GM23248 (cell line): ENCODE measurements around the gene PLD1. TPM values are rescaled to one million over a fixed set of nuclear protein-coding genes. Genes with fewer than 3 reads are reported as not detected.

Experiments used
- DNase-seq: peaks from one replicate; pipeline ENCODE4 v3.0.0-alpha.2; 2015
- H2AFZ ChIP-seq: fragments of 200-600 bp; sonication (generic); 2 replicates; pipeline ENCODE4 v1.6.1; 2016; ENCODE audit warnings: antibody characterized with exemption
- H3F3A ChIP-seq: fragments of 200-600 bp; sonication (generic); 2 replicates; pipeline ENCODE4 v1.6.1; 2016; ENCODE audit warnings: mild to moderate bottlenecking, antibody characterized with exemption, mixed run types; ENCODE audit not compliant: insufficient read depth
- H3K27ac ChIP-seq: fragments of 200-600 bp; sonication (generic); 2 replicates; pipeline ENCODE4 v1.5.1; 2016; ENCODE audit warnings: mild to moderate bottlenecking
- H3K27me3 ChIP-seq: fragments of 200-600 bp; sonication (generic); replicated peaks from 2 replicates; pipeline ENCODE4 v1.6.1; 2016; ENCODE audit warnings: mild to moderate bottlenecking; ENCODE audit not compliant: insufficient read depth
- H3K36me3 ChIP-seq: fragments of 200-600 bp; sonication (generic); 2 replicates; pipeline ENCODE4 v1.6.1; 2016; ENCODE audit warnings: low read depth, mild to moderate bottlenecking
- H3K4me1 ChIP-seq: fragments of 200-600 bp; sonication (generic); 2 replicates; pipeline ENCODE4 v1.6.1; 2016; ENCODE audit warnings: mild to moderate bottlenecking; ENCODE audit not compliant: insufficient read depth
- H3K4me2 ChIP-seq: fragments of 200-600 bp; sonication (generic); one replicate; pipeline ENCODE4 v1.6.1; 2016; ENCODE audit warnings: mild to moderate bottlenecking; ENCODE audit not compliant: unreplicated experiment
- H3K4me3 ChIP-seq: fragments of 200-600 bp; sonication (generic); 2 replicates; pipeline ENCODE4 v1.5.1; 2016; ENCODE audit warnings: mild to moderate bottlenecking
- H3K79me2 ChIP-seq: fragments of 200-600 bp; sonication (generic); 2 replicates; pipeline ENCODE4 v1.6.1; 2016; ENCODE audit warnings: mild to moderate bottlenecking; ENCODE audit not compliant: insufficient read depth
- H3K9ac ChIP-seq: fragments of 200-600 bp; sonication (generic); 2 replicates; pipeline ENCODE4 v1.6.1; 2016; ENCODE audit warnings: mild to moderate bottlenecking
- H3K9me2 ChIP-seq: fragments of 200-600 bp; sonication (generic); 2 replicates; pipeline ENCODE4 v1.6.1; 2016; ENCODE audit warnings: mixed run types, mild to moderate bottlenecking, moderate library complexity; ENCODE audit not compliant: insufficient read depth
- H3K9me3 ChIP-seq: fragments of 200-600 bp; sonication (generic); one replicate; pipeline ENCODE4 v1.6.1; 2017; ENCODE audit warnings: low read depth
- H4K20me1 ChIP-seq: fragments of 200-600 bp; sonication (generic); 2 replicates; pipeline ENCODE4 v1.6.0; 2016; ENCODE audit not compliant: insufficient read depth
- EZH2 ChIP-seq: fragments of 200-600 bp; sonication (generic); IDR thresholded peaks from 2 replicates; pipeline ENCODE4 v1.6.1; 2018; ENCODE audit warnings: antibody characterized with exemption, mild to moderate bottlenecking; ENCODE audit not compliant: insufficient read depth, poor library complexity, severe bottlenecking
- EZH2phosphoT487 ChIP-seq: fragments of 200-600 bp; sonication (generic); IDR thresholded peaks from 2 replicates; pipeline ENCODE4 v1.6.1; 2018; ENCODE audit warnings: antibody characterized with exemption, moderate library complexity, mild to moderate bottlenecking, low read depth; ENCODE audit not compliant: insufficient read depth
- WGBS, 2 experiments: methylation state at CpG; one replicate each; pipeline ENCODE4 v1.1.6; 2015 to 2017; ENCODE audit warnings: low lambda C conversion rate in 2 of 2, low coverage in 1 of 2; ENCODE audit errors: missing lambda C conversion rate in 2 of 2; 5-methylcytosine and 5-hydroxymethylcytosine counted together
- in situ Hi-C: fragments of 300-500 bp; cut with MboI; formaldehyde crosslinking; loops from 2 replicates; pipeline ENCODE4 v1.15.0; 2020
- polyA plus RNA-seq: library from polyadenylated mRNA; unstranded; fragments of >200 nt; fragmentation: Nextera tagmentation; extraction: Ambion mirVana; gene quantifications from 2 replicates; pipeline ENCODE4 v1.2.1, GENCODE V29; 2016
- total RNA-seq: library from RNA; depleted of rRNA; stranded (reverse); fragments of >200 nt; shearing (Covaris generic); gene quantifications from 2 replicates; pipeline ENCODE4 v1.2.3, GENCODE V29; 2014

The PLD1 gene
- total and polyA plus RNA-seq, 2 experiments from 2014 or later, result 3.0 to 4.6 TPM

DNA sequence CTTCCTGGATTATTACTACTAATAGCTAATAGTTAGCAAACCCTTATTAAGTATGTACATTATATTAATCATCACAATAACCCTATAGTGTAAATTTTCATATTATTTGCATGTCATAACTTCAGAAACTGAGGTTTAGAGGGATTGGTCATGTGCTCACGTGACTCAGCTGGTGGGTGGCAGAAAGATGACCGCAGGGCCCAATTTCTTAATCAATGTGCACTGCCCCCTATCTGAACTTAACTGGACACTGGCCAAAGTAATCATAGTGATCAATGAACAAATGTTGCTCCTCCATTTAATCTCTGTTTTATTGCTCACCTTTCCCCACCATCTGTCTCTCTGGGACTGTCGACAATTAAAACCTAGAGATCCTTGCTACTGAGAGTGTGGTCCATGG is 52.2 kb downstream of the PLD1 start:
- in situ Hi-C loops, result no loop called here
- Histone ChIP-seq H3F3A (peaks cover 17% of the 10 kb centered on the region), H3K4me2 (no peak overlapping the region), H3K4me1 (peaks cover 13% of the 10 kb centered on the region; the same call in 1 of the 2 replicates), H2AFZ (no peak overlapping the region), H3K4me3 (no peak overlapping the region), H3K9ac (no peak overlapping the region), H4K20me1 (no peaks in the 10 kb centered on the region), H3K27me3 (no peaks in the 10 kb centered on the region), H3K9me3 (no peaks in the 10 kb centered on the region), H3K9me2 (no peaks in the 10 kb centered on the region), H3K79me2 (no peaks in the 10 kb centered on the region), H3K36me3 (no peaks in the 10 kb centered on the region), H3K27ac (no peak overlapping the region)
- no peak for DNase-seq
- 98 to 100% methylated on average over 3 of the region's 3 CpGs for WGBS, 2 experiments
- TF ChIP-seq EZH2 (no peak), EZH2phosphoT487 (no peak)

- WGBS, 2 experiments, result 77 to 81% methylated on average over 4 of the region's 4 CpGs
- Histone ChIP-seq H4K20me1 (no peaks in the 10 kb centered on the region), H3K9me2 (no peaks in the 10 kb centered on the region), H3K4me1 (peaks cover 14% of the 10 kb centered on the region; the same call in 1 of the 2 replicates), H3K79me2 (no peaks in the 10 kb centered on the region), H3K36me3 (no peaks in the 10 kb centered on the region), H3K4me3 (no peak overlapping the region), H3F3A (peaks cover 19% of the 10 kb centered on the region), H3K9me3 (no peaks in the 10 kb centered on the region), H3K27me3 (no peaks in the 10 kb centered on the region), H3K27ac (no peak overlapping the region), H3K4me2 (no peak overlapping the region), H3K9ac (no peak overlapping the region), H2AFZ (no peak overlapping the region)
- in situ Hi-C loops, result no loop called here
- TF ChIP-seq EZH2phosphoT487 (no peak), EZH2 (no peak)
- DNase-seq, result no peak
These were observed 52.8 kb downstream of the PLD1 start for GRCh38 chr3:171757361-171758034.

DNA sequence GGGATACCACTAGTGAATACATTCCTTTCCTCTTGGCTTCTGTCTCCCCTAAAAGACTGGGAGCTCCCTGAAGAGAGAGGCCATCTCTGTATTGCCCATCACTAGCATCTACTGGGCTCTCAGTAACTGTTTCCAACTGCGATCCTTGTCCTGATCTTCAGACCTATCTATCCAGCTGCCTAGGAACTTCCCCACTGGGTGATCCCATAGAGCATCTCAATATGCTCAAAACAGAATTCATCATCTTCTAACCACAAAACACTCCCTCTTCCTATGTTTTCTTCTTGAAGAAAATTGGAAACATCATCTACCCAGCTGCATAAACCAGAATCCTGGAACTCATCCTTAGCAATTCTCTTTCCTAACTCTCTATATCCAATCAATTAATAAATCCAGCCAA is 54.6 kb downstream of the PLD1 start:
- no peaks in the 10 kb centered on the region for H4K20me1 ChIP-seq
- H3K4me3 ChIP-seq, result no peak overlapping the region
- H3K27me3 ChIP-seq, result no peaks in the 10 kb centered on the region
- peaks cover 14% of the 10 kb centered on the region; the same call in 1 of the 2 replicates for H3K4me1 ChIP-seq
- no peak overlapping the region for H3K9ac ChIP-seq
- H3K27ac ChIP-seq, result no peak overlapping the region
- no peaks in the 10 kb centered on the region for H3K36me3 ChIP-seq
- 96 to 100% methylated on average over 1 of the region's 1 CpG for WGBS, 2 experiments
- in situ Hi-C loops, result no loop called here
- TF ChIP-seq EZH2 (no peak), EZH2phosphoT487 (no peak)
- peaks cover 19% of the 10 kb centered on the region for H3F3A ChIP-seq
- no peaks in the 10 kb centered on the region for H3K79me2 ChIP-seq
- no peak overlapping the region for H3K4me2 ChIP-seq
- no peak for DNase-seq
- H3K9me2 ChIP-seq, result no peaks in the 10 kb centered on the region
- H3K9me3 ChIP-seq, result no peaks in the 10 kb centered on the region
- H2AFZ ChIP-seq, result no peak overlapping the region

DNA sequence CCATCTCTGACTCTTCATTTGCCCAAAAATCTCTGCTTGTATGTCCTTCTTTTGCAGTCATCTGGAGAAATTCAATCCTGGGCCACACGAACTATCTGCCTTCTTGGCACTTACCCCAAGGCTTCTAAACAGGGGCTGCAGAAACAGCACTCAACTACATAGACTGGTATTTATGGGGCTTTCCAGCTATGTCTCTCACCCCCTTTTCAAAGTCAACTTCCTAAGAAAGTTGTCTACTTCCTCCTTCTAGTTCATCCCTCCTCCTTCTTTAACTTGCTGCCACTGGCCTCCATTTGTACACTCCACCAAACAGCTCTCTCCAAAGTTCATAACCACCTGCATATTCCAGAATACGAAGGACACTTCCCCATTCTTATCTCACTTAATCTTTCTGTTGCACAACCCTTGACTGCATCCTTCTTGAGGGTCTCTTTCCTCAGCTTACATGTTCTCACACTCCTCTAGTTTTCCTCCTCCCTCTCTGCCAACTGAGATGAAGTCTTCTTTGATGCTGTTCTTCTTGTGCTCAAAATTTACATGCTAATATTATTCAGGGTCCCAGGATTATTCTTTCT is 55.2 kb downstream of the PLD1 start:
- no peaks in the 10 kb centered on the region for H3K27me3 ChIP-seq
- H4K20me1 ChIP-seq, result no peaks in the 10 kb centered on the region
- H3K36me3 ChIP-seq, result no peaks in the 10 kb centered on the region
- no peak overlapping the region for H3K4me2 ChIP-seq
- H2AFZ ChIP-seq, result no peak overlapping the region
- H3F3A ChIP-seq, result peaks cover 19% of the 10 kb centered on the region
- TF ChIP-seq EZH2 (no peak), EZH2phosphoT487 (no peak)
- DNase-seq, result no peak
- no peak overlapping the region for H3K4me3 ChIP-seq
- whole genome bisulfite sequencing, 2 experiments, result 85 to 91% methylated on average over 2 of the region's 2 CpGs
- H3K9me2 ChIP-seq, result no peaks in the 10 kb centered on the region
- no peak overlapping the region for H3K9ac ChIP-seq
- H3K27ac ChIP-seq, result no peak overlapping the region
- peaks cover 14% of the 10 kb centered on the region; the same call in 1 of the 2 replicates for H3K4me1 ChIP-seq
- no peaks in the 10 kb centered on the region for H3K9me3 ChIP-seq
- H3K79me2 ChIP-seq, result no peaks in the 10 kb centered on the region
- in situ Hi-C loops, result no loop called here
